ENCODE results near the gene GPRIN3. TPM values are rescaled to one million over a fixed set of nuclear protein-coding genes. Genes with fewer than 3 reads are reported as not detected.
"Not testable (repeated sequence)": the region's sequence is repeated elsewhere in the genome, so short reads cannot be mapped to it uniquely, and the experiment has no call there.

Gene GPRIN3
- total RNA-seq, 4 donors from 2014 or later: 1.2 to 3.4 (median 1.7) TPM

- H3K27ac ChIP-seq: no peak overlapping the region
Observed at GRCh38 chr4:89256203-89256800, 51.3 kb downstream of the GPRIN3 start.

GRCh38 chr4:89254847-89255246 is 52.8 kb downstream of the GPRIN3 start:
- Histone ChIP-seq H3K9me3 (no peaks in the 10 kb centered on the region), H3K36me3 (no peaks in the 10 kb centered on the region), H3K27ac (no peak overlapping the region), H3K4me1 (no peaks in the 10 kb centered on the region), H3K4me3 (no peak overlapping the region), H3K27me3 (no peaks in the 10 kb centered on the region)
- WGBS: 3% methylated on average over 3 of the region's 3 CpGs
- TF ChIP-seq POLR2AphosphoS5 (IDR thresholded peaks at IDR 0.05): no peak
- peak; percentile 33 to 53 for TF ChIP-seq CTCF (IDR thresholded peaks at IDR 0.05)
- no peak for DNase-seq (ENCODE audit: low spot score in 2 of 2)

More at GRCh38 chr4:89256203-89256800, 51.3 kb downstream of the GPRIN3 start:
- Histone ChIP-seq H3K4me1 (no peaks in the 10 kb centered on the region), H3K4me3 (no peak overlapping the region), H3K27me3 (no peaks in the 10 kb centered on the region), H3K9me3 (no peaks in the 10 kb centered on the region), H3K36me3 (no peaks in the 10 kb centered on the region)
- TF ChIP-seq CTCF (IDR thresholded peaks at IDR 0.05): no peak
- TF ChIP-seq POLR2A (IDR thresholded peaks at IDR 0.05): no peak
- TF ChIP-seq EP300 (IDR thresholded peaks at IDR 0.05): no peak
- no peak for TF ChIP-seq POLR2AphosphoS5 (IDR thresholded peaks at IDR 0.05)
- DNase-seq (ENCODE audit: low spot score in 2 of 2): no peak
- WGBS: 78% methylated on average over 3 of the region's 3 CpGs

- H3K9me3 ChIP-seq; DNase-seq (ENCODE audit: low spot score in 2 of 2); H3K27me3 ChIP-seq; H3K4me3 ChIP-seq; H3K4me1 ChIP-seq; H3K27ac ChIP-seq; H3K36me3 ChIP-seq: not testable (repeated sequence)
- 83% methylated on average over 4 of the region's 4 CpGs for WGBS
Observed at GRCh38 chr4:89254347-89254746, 53.3 kb downstream of the GPRIN3 start.

GRCh38 chr4:89253935-89254334 is 53.7 kb downstream of the GPRIN3 start:
- no peaks in the 10 kb centered on the region for H3K4me1 ChIP-seq
- H3K4me3 ChIP-seq: no peak overlapping the region
- H3K9me3 ChIP-seq: no peaks in the 10 kb centered on the region
- H3K27me3 ChIP-seq: no peaks in the 10 kb centered on the region
- 96% methylated on average over 1 of the region's 1 CpG for WGBS
- H3K27ac ChIP-seq: no peak overlapping the region
- TF ChIP-seq POLR2A (IDR thresholded peaks at IDR 0.05) (no peak), EP300 (IDR thresholded peaks at IDR 0.05) (no peak), CTCF (IDR thresholded peaks at IDR 0.05) (no peak), POLR2AphosphoS5 (IDR thresholded peaks at IDR 0.05) (no peak)
- H3K36me3 ChIP-seq: no peaks in the 10 kb centered on the region
- DNase-seq (ENCODE audit: low spot score in 2 of 2): no peak

- no peaks in the 10 kb centered on the region for H3K27me3 ChIP-seq
- no peak overlapping the region for H3K4me3 ChIP-seq
- no peaks in the 10 kb centered on the region for H3K4me1 ChIP-seq
- H3K9me3 ChIP-seq: no peaks in the 10 kb centered on the region
- no peak for DNase-seq (ENCODE audit: low spot score in 2 of 2)
- no peak overlapping the region for H3K27ac ChIP-seq
- H3K36me3 ChIP-seq: no peaks in the 10 kb centered on the region
- TF ChIP-seq EP300 (IDR thresholded peaks at IDR 0.05): no peak
- TF ChIP-seq CTCF (IDR thresholded peaks at IDR 0.05): no peak
- TF ChIP-seq POLR2AphosphoS5 (IDR thresholded peaks at IDR 0.05): no peak
- no peak for TF ChIP-seq POLR2A (IDR thresholded peaks at IDR 0.05)
- 80% methylated on average over 4 of the region's 4 CpGs for WGBS
Observed at GRCh38 chr4:89253311-89253710, 54.3 kb downstream of the GPRIN3 start.

- H3K27me3 ChIP-seq: no peaks in the 10 kb centered on the region
- TF ChIP-seq POLR2AphosphoS5 (IDR thresholded peaks at IDR 0.05) (no peak), EP300 (IDR thresholded peaks at IDR 0.05) (no peak), CTCF (IDR thresholded peaks at IDR 0.05) (no peak), POLR2A (IDR thresholded peaks at IDR 0.05) (no peak)
Observed at GRCh38 chr4:89251396-89251795, 56.2 kb downstream of the GPRIN3 start.

More at GRCh38 chr4:89251396-89251795, 56.2 kb downstream of the GPRIN3 start:
- no peaks in the 10 kb centered on the region for H3K9me3 ChIP-seq
- H3K36me3 ChIP-seq: no peaks in the 10 kb centered on the region
- H3K27ac ChIP-seq: no peak overlapping the region
- no peak for DNase-seq (ENCODE audit: low spot score in 2 of 2)
- no peak overlapping the region for H3K4me3 ChIP-seq
- no peaks in the 10 kb centered on the region for H3K4me1 ChIP-seq
